K562 (cell line): ENCODE results near the gene CFAP157. TPM values are rescaled to one million over a fixed set of nuclear protein-coding genes. Genes with fewer than 3 reads are reported as not detected.

Experiments
- ARNT ChIP-seq, 2 experiments: fragments of 450-650 bp; IDR thresholded peaks; 2 replicates each; pipeline ENCODE4 v1.6.1; 2016; ENCODE audit warnings: mild to moderate bottlenecking in 1 of 2
- BRF1 ChIP-seq: IDR thresholded peaks from 3 replicates; pipeline ENCODE4 v1.6.1; 2011; ENCODE audit warnings: borderline replicate concordance, mild to moderate bottlenecking; ENCODE audit not compliant: insufficient read length; ENCODE audit errors: extremely low read depth
- CBX3 ChIP-seq, 2 experiments: IDR thresholded peaks; 1 replicate in 1 of 2; 2 replicates in 1 of 2; pipeline ENCODE4 v1.6.1; 2012; ENCODE audit warnings: inconsistent platforms in 2 of 2, low read length in 2 of 2, borderline replicate concordance in 1 of 2, control low read depth in 1 of 2
- GABPB1 ChIP-seq: sonication (generic); formaldehyde crosslinking; IDR thresholded peaks from 2 replicates; pipeline ENCODE4 v1.8.0; 2022; ENCODE audit warnings: mild to moderate bottlenecking, missing genetic modification reagents
- GTF3C2 ChIP-seq: IDR thresholded peaks from 3 replicates; pipeline ENCODE4 v1.6.1; 2011; ENCODE audit warnings: borderline replicate concordance, mild to moderate bottlenecking, moderate library complexity; ENCODE audit not compliant: insufficient read length; ENCODE audit errors: extremely low read depth
- HNRNPL ChIP-seq: fragments of 200-400 bp; formaldehyde crosslinking; IDR thresholded peaks from 2 replicates; pipeline ENCODE4 v1.6.1; 2017; ENCODE audit warnings: low read depth, mild to moderate bottlenecking, low read length
- HSF4 ChIP-seq: fragments of 250-450 bp; sonication (Bioruptor Pico); IDR thresholded peaks from 2 replicates; pipeline ENCODE4 v2.1.2; 2022; ENCODE audit warnings: mild to moderate bottlenecking, moderate library complexity, borderline replicate concordance
- JUN ChIP-seq, 2 experiments: sonication (generic) in 1 of 2; formaldehyde crosslinking in 1 of 2; IDR thresholded peaks; 2 replicates each; pipeline versions ENCODE4 v1.6.1 to v1.8.0; 2012 to 2022; ENCODE audit warnings: borderline replicate concordance in 2 of 2, mild to moderate bottlenecking in 2 of 2, improper control_type of control experiment in 1 of 2, low read depth in 1 of 2, low read length in 1 of 2, missing genetic modification reagents in 1 of 2
- MIER1 ChIP-seq: fragments of 450-650 bp; IDR thresholded peaks from 2 replicates; pipeline ENCODE4 v1.6.1; 2016; ENCODE audit warnings: antibody characterized with exemption, mild to moderate bottlenecking, low read depth
- NFE2L1 ChIP-seq: fragments of 450-650 bp; IDR thresholded peaks from 2 replicates; pipeline ENCODE4 v1.6.1; 2016; ENCODE audit warnings: missing genetic modification characterization, low read depth, mild to moderate bottlenecking, missing compliant biosample characterization, moderate library complexity, borderline replicate concordance
- POLR2A ChIP-seq: fragments of 450-650 bp; conservative IDR thresholded peaks from 2 replicates; pipeline ENCODE4 v1.6.1; 2016
- PTBP1 ChIP-seq: fragments of 200-400 bp; formaldehyde crosslinking; IDR thresholded peaks from 2 replicates; pipeline ENCODE4 v1.6.1; 2017; ENCODE audit warnings: low read depth, low read length
- RCOR1 ChIP-seq, 2 experiments: IDR thresholded peaks; 2 replicates each; pipeline ENCODE4 v1.6.1; 2012; ENCODE audit warnings: low read depth in 2 of 2, low read length in 2 of 2, borderline replicate concordance in 1 of 2, improper control_type of control experiment in 1 of 2
- TARDBP ChIP-seq: fragments of 450-650 bp; IDR thresholded peaks from 2 replicates; pipeline ENCODE4 v1.6.1; 2016
- TFAM ChIP-seq: fragments of 250-450 bp; sonication (Bioruptor Pico); conservative IDR thresholded peaks from 2 replicates; pipeline ENCODE4 v1.5.0; 2021; ENCODE audit warnings: mild to moderate bottlenecking, moderate library complexity
- TRIM28 ChIP-seq: fragments of 450-650 bp; IDR thresholded peaks from 2 replicates; pipeline ENCODE4 v1.6.1; 2017
- U2AF2 ChIP-seq: fragments of 200-400 bp; formaldehyde crosslinking; optimal IDR thresholded peaks from 2 replicates; pipeline ENCODE3; 2017; ENCODE audit warnings: low read depth, mild to moderate bottlenecking, low read length
- ZBTB7A ChIP-seq: IDR thresholded peaks from 2 replicates; pipeline ENCODE4 v1.6.1; 2011; ENCODE audit warnings: low read depth, mild to moderate bottlenecking, low read length, moderate library complexity, borderline replicate concordance; ENCODE audit not compliant: control insufficient read depth
- ZFX ChIP-seq: sonication (generic); formaldehyde crosslinking; IDR thresholded peaks from 2 replicates; pipeline ENCODE4 v1.8.0; 2022; ENCODE audit warnings: mild to moderate bottlenecking, missing genetic modification reagents, moderate library complexity
- ZNF324 ChIP-seq: fragments of 250-450 bp; sonication (Bioruptor Pico); IDR thresholded peaks from 2 replicates; pipeline ENCODE4 v1.4.0; 2020; ENCODE audit warnings: mild to moderate bottlenecking
- ZNF436 ChIP-seq: fragments of 250-450, 450-650 bp; sonication (Bioruptor Pico); formaldehyde crosslinking; IDR thresholded peaks from 2 replicates; pipeline ENCODE4 v1.7.0; 2020; ENCODE audit warnings: mild to moderate bottlenecking
- ZNF507 ChIP-seq: conservative IDR thresholded peaks from 2 replicates; pipeline ENCODE4 v1.6.1; 2017; ENCODE audit warnings: missing genetic modification characterization, missing compliant biosample characterization
- ZNF707 ChIP-seq: fragments of 250-450 bp; sonication (Bioruptor Pico); conservative IDR thresholded peaks from 2 replicates; pipeline ENCODE4 v1.8.0; 2022; ENCODE audit warnings: inconsistent platforms, mild to moderate bottlenecking, moderate library complexity
- ZNF79 ChIP-seq: fragments of 250-450 bp; sonication (Bioruptor Pico); IDR thresholded peaks from 2 replicates; pipeline ENCODE4 v1.4.0; 2020; ENCODE audit warnings: low read depth, mild to moderate bottlenecking, moderate library complexity
- ZSCAN29 ChIP-seq: fragments of 450-650 bp; IDR thresholded peaks from 2 replicates; pipeline ENCODE4 v1.6.1; 2017
- polyA plus RNA-seq, 8 experiments: library from polyadenylated mRNA; depleted of rRNA in 4 of 8; stranded (reverse) in 5 of 8; unstranded in 3 of 8; fragments of >200 nt; fragmentation: Nextera tagmentation in 2 of 8; fragmentation: Illumina TruSeq in 1 of 8; extraction: Ambion mirVana in 2 of 8; extraction: Trizol in 1 of 8; gene quantifications; 2 replicates each; pipeline versions ENCODE4 v1.2.1 to v1.2.3, GENCODE V29; 2011 to 2014; ENCODE audit warnings: inconsistent platforms in 1 of 8, missing spikeins in 1 of 8
- total RNA-seq, 7 experiments: library from RNA; depleted of rRNA in 6 of 7; stranded (reverse); fragments of >200 nt in 6 of 7; fragmentation: Illumina TruSeq in 2 of 7; extraction: Trizol in 2 of 7; gene quantifications; 2 replicates each; pipeline versions ENCODE4 v1.2.1 to v1.2.3, GENCODE V29; 2011 to 2021; ENCODE audit warnings: low replicate concordance in 1 of 7

CFAP157 gene
- total and polyA plus RNA-seq, 9 of the 15 experiments (the other 6 are each of a cell fraction or from before 2014, with no cell fraction given), result 0.03 TPM; not detected in 8

DNA sequence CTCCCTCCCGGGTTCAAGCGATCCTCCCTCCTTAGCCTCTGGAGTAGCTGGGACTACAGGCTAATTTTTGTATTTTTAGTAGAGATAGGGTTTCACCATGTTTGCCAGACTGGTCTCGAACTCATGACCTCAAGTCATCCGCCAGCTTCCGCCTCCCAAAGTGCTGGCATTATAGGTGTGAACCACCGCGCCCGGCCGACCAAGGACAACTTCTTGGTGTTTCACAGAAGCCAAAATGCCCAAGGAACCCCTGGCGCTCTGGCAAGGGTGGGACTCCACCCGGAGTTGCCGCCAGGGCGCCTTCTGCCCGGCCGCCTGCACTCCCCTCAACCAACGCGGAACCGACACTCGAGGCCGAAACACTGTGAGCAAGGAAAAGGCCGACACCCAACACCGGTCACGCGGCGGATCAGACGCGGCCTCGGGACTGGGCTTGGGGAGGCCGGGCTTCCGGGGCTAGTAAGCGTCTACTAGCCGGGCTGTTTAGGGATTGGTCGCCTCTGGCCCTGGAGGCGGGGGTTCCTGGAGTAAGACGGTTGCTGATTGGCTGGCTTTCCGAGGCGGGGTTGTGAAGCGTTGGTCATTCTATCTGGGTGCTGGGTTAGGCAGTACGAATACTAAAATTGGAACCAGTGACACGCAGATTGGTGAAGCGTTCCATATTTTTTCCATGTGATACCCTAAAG lies 7.7 kb upstream of the CFAP157 start (continued):
- TF ChIP-seq CBX3 (IDR thresholded peaks at IDR 0.05; ENCODE audit: borderline replicate concordance in 1 of 2, low read length in 2 of 2) (peak in 1 of 2 experiments; percentile 83; a peak in 1 of 3 replicates), ZBTB7A (0 out of 2 replicates have a peak, but pooled peaks have one; percentile 28), ZNF507 (no peak), JUN (IDR thresholded peaks at IDR 0.05; ENCODE audit: borderline replicate concordance, low read depth, low read length) (peak; percentile 27; the same call in 1 of the 2 replicates), JUN (CRISPR knock-in tag; IDR thresholded peaks at IDR 0.05; ENCODE audit: borderline replicate concordance) (no peak), POLR2A (peak; percentile 86), ZFX (CRISPR knock-in tag) (peak; percentile 99), PTBP1 (no peak), HNRNPL (no peak), HSF4 (peak; percentile 82; the same call in 1 of the 2 replicates), NFE2L1 (tag) (no peak), ZNF436 (no peak), ZNF324 (CRISPR knock-in tag) (no peak), ARNT (IDR thresholded peaks at IDR 0.05) (0 out of 4 replicates have a peak, but pooled peaks of 1 of the 2 experiments have one; percentile 40), ZSCAN29 (no peak), ZNF707 (no peak), GTF3C2 (peak; percentile 22), TFAM (CRISPR knock-in tag) (no peak), BRF1 (no peak), U2AF2 (no peak), ZNF79 (no peak), RCOR1 (IDR thresholded peaks at IDR 0.05; ENCODE audit: borderline replicate concordance in 1 of 2, low read depth in 2 of 2, low read length in 2 of 2) (peak in 1 of 2 experiments; percentile 45; a peak in 1 of 4 replicates), TARDBP (0 out of 2 replicates have a peak, but pooled peaks have one; percentile 38), MIER1 (0 out of 2 replicates have a peak, but pooled peaks have one; percentile 40), GABPB1 (peak; percentile 85), TRIM28 (no peak)
